ENCODE results near the gene MARCO. TPM values are rescaled to one million over a fixed set of nuclear protein-coding genes. Genes with fewer than 3 reads are reported as not detected.

Gene MARCO
- polyA plus RNA-seq, 1 donor (not counting 4 experiments of a cell fraction or from before 2014, with no cell fraction given) = 0.13 TPM

- Histone ChIP-seq H2AFZ (ENCODE audit: control insufficient read depth, low read length) (no peak overlapping the region), H3K27ac (ENCODE audit: control insufficient read depth, insufficient read depth, low read length) (no peak overlapping the region), H3K9me1 (ENCODE audit: control insufficient read depth, extremely low read depth, insufficient read depth, low read length) (no peaks in the 10 kb centered on the region), H3K36me3 (ENCODE audit: control insufficient read depth in 2 of 2, extremely low read depth in 1 of 2, insufficient read depth in 2 of 2, low read length in 2 of 2) (no peaks in the 10 kb centered on the region), H4K20me1 (ENCODE audit: control insufficient read depth, extremely low read depth, insufficient read depth, low read length) (no peaks in the 10 kb centered on the region), H3K4me1 (ENCODE audit: control insufficient read depth, extremely low read depth, insufficient read depth, low read length) (peaks cover 14% of the 10 kb centered on the region), H3K9ac (ENCODE audit: control insufficient read depth, extremely low read depth, insufficient read depth, low read length) (no peak overlapping the region), H3K4me3 (ENCODE audit: control insufficient read depth in 2 of 3, extremely low read depth in 1 of 3, insufficient read depth in 2 of 3, low read depth in 1 of 3, low read length in 3 of 3) (no peak overlapping the region), H3K79me2 (ENCODE audit: control insufficient read depth, insufficient read depth, low read length) (no peaks in the 10 kb centered on the region), H3K9me3 (ENCODE audit: control insufficient read depth, low read depth, low read length) (no peaks in the 10 kb centered on the region), H3K27me3 (ENCODE audit: control insufficient read depth, extremely low read depth, insufficient read depth, low read length) (peaks cover 3% of the 10 kb centered on the region), H3K4me2 (ENCODE audit: control insufficient read depth, extremely low read depth, insufficient read depth, low read depth, low read length) (no peak overlapping the region)
- FAIRE-seq (no peak), DNase-seq (ENCODE audit: low read depth, low spot score) (no peak)
- TF ChIP-seq EZH2 (IDR thresholded peaks at IDR 0.05; ENCODE audit: low read length) (no peak), CTCF (optimal IDR thresholded peaks at IDR 0.05 in 1 of 3, IDR thresholded peaks at IDR 0.05 in 1 of 3, conservative IDR thresholded peaks at IDR 0.05 in 1 of 3; ENCODE audit: extremely low read depth in 1 of 3, insufficient read depth in 2 of 3, low read length in 3 of 3) (no peak)
- dilution Hi-C loops (cut with MboI; ENCODE audit: extremely low pct_ligation_motif_present, low sequenced_read_pairs) = no loop called here
Measured at GRCh38 chr2:118918017-118918416, 24.0 kb upstream of the MARCO start.

DNA sequence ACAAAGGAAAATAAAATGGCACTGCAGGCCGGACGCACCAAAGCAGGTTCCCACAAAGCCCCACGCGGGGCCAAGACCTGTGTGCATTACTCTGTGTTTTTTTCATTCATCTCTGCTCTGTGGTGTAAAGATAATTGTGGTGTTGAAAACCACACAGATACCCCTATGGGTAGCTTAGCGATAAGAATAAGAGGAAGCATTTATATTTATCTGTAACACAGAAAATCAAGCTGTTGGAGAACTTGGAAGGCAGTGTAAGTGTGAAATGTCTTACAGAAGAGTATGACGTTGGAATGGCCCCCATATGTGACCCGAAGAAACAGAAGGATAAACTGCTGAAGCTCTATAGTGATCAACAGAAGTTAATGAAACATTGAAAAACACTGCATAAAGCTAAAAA is 20.3 kb upstream of the MARCO start:
- Histone ChIP-seq H3K36me3 (ENCODE audit: control insufficient read depth in 2 of 2, extremely low read depth in 1 of 2, insufficient read depth in 2 of 2, low read length in 2 of 2) (no peaks in the 10 kb centered on the region), H4K20me1 (ENCODE audit: control insufficient read depth, extremely low read depth, insufficient read depth, low read length) (no peaks in the 10 kb centered on the region), H3K9me3 (ENCODE audit: control insufficient read depth, low read depth, low read length) (no peaks in the 10 kb centered on the region), H3K9ac (ENCODE audit: control insufficient read depth, extremely low read depth, insufficient read depth, low read length) (no peak overlapping the region), H3K9me1 (ENCODE audit: control insufficient read depth, extremely low read depth, insufficient read depth, low read length) (no peaks in the 10 kb centered on the region), H3K4me3 (ENCODE audit: control insufficient read depth in 2 of 3, extremely low read depth in 1 of 3, insufficient read depth in 2 of 3, low read depth in 1 of 3, low read length in 3 of 3) (no peak overlapping the region), H3K4me2 (ENCODE audit: control insufficient read depth, extremely low read depth, insufficient read depth, low read depth, low read length) (no peak overlapping the region), H3K27ac (ENCODE audit: control insufficient read depth, insufficient read depth, low read length) (no peak overlapping the region), H3K27me3 (ENCODE audit: control insufficient read depth, extremely low read depth, insufficient read depth, low read length) (peaks cover 13% of the 10 kb centered on the region), H3K79me2 (ENCODE audit: control insufficient read depth, insufficient read depth, low read length) (no peaks in the 10 kb centered on the region), H2AFZ (ENCODE audit: control insufficient read depth, low read length) (no peak overlapping the region), H3K4me1 (ENCODE audit: control insufficient read depth, extremely low read depth, insufficient read depth, low read length) (no peaks in the 10 kb centered on the region)
- no peak for TF ChIP-seq CTCF (optimal IDR thresholded peaks at IDR 0.05 in 1 of 3, IDR thresholded peaks at IDR 0.05 in 1 of 3, conservative IDR thresholded peaks at IDR 0.05 in 1 of 3; ENCODE audit: extremely low read depth in 1 of 3, insufficient read depth in 2 of 3, low read length in 3 of 3)
- TF ChIP-seq EZH2 (IDR thresholded peaks at IDR 0.05; ENCODE audit: low read length) = no peak
- FAIRE-seq = no peak
- dilution Hi-C loops (cut with MboI; ENCODE audit: extremely low pct_ligation_motif_present, low sequenced_read_pairs) = no loop called here
- DNase-seq (ENCODE audit: low read depth, low spot score) = no peak

All from keratinocyte (primary cell).